Neural cell (in vitro differentiated cells): Measurements from ENCODE around the gene SLC8A1.

ENCODE experiments used
- EP300 ChIP-seq: fragments of 450-650 bp; conservative IDR thresholded peaks from 2 replicates; pipeline ENCODE4 v1.6.1; 2014; ENCODE audit warnings: antibody characterized with exemption, mild to moderate bottlenecking, moderate library complexity; ENCODE audit not compliant: poor library complexity, severe bottlenecking
- EZH2 ChIP-seq: fragments of 200-600, 300-800 bp; shearing (Covaris generic), sonication (generic); IDR thresholded peaks from 2 replicates; pipeline ENCODE4 v1.6.1; 2014; ENCODE audit warnings: antibody characterized with exemption, low read length, borderline replicate concordance, mild to moderate bottlenecking; ENCODE audit not compliant: insufficient read depth, poor library complexity, severe bottlenecking
- MXI1 ChIP-seq: fragments of 450-650 bp; conservative IDR thresholded peaks from 2 replicates; pipeline ENCODE4 v1.6.1; 2014; ENCODE audit warnings: antibody characterized with exemption, mild to moderate bottlenecking; ENCODE audit not compliant: poor library complexity, severe bottlenecking
- POLR2AphosphoS5 ChIP-seq: IDR thresholded peaks from 2 replicates; pipeline ENCODE4 v1.6.1; 2012
- RAD21 ChIP-seq: fragments of 450-650 bp; conservative IDR thresholded peaks from 2 replicates; pipeline ENCODE4 v1.6.1; 2014; ENCODE audit warnings: antibody characterized with exemption, mild to moderate bottlenecking, moderate library complexity
- TAF1 ChIP-seq: IDR thresholded peaks from 2 replicates; pipeline ENCODE4 v1.6.1; 2012; ENCODE audit warnings: low read depth
- TF ChIP-seq, protein P1 (sequence below): fragments of 450-650 bp; IDR thresholded peaks from 2 replicates; pipeline ENCODE4 v1.5.1; 2014; ENCODE audit warnings: antibody characterized with exemption, mild to moderate bottlenecking, moderate library complexity; ENCODE audit not compliant: poor library complexity, severe bottlenecking

DNA sequence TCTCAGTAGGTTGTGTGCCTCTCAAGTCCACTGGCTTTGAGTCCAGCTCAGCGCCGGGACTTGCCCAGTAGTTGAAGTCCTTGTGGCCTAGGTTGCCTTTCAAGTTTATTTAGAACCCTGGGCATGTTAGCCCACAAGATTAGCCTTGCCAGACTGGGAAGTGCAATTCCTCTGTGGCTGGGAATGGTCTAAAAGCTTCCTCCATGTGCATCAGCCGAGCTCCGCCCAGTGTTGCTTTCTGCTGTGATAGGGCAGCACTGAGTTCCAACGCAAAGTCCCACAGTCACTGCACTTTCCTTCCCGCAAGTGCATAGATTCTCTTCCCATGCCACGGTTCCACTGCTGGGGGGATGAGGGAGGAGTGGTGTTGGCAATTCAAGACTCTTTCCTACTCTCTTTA lies 364.0 kb downstream of the SLC8A1 start:
- no peak for TF ChIP-seq POLR2AphosphoS5
- TF ChIP-seq, protein P1, sequence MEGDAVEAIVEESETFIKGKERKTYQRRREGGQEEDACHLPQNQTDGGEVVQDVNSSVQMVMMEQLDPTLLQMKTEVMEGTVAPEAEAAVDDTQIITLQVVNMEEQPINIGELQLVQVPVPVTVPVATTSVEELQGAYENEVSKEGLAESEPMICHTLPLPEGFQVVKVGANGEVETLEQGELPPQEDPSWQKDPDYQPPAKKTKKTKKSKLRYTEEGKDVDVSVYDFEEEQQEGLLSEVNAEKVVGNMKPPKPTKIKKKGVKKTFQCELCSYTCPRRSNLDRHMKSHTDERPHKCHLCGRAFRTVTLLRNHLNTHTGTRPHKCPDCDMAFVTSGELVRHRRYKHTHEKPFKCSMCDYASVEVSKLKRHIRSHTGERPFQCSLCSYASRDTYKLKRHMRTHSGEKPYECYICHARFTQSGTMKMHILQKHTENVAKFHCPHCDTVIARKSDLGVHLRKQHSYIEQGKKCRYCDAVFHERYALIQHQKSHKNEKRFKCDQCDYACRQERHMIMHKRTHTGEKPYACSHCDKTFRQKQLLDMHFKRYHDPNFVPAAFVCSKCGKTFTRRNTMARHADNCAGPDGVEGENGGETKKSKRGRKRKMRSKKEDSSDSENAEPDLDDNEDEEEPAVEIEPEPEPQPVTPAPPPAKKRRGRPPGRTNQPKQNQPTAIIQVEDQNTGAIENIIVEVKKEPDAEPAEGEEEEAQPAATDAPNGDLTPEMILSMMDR: no peak
- no peak for TF ChIP-seq EP300
- TF ChIP-seq EZH2: no peak
- TF ChIP-seq RAD21: no peak
- no peak for TF ChIP-seq TAF1
- no peak for TF ChIP-seq MXI1
